HG03280 (cell line): ENCODE measurements around the gene NUP93.

ENCODE experiments used
- ATAC-seq: cut with Tn5 transposase; IDR thresholded peaks from one replicate; pipeline ENCODE4 v1.9.1; 2021; ENCODE audit warnings: mild to moderate bottlenecking, moderate library complexity; ENCODE audit not compliant: unreplicated experiment

The NUP93 gene

DNA sequence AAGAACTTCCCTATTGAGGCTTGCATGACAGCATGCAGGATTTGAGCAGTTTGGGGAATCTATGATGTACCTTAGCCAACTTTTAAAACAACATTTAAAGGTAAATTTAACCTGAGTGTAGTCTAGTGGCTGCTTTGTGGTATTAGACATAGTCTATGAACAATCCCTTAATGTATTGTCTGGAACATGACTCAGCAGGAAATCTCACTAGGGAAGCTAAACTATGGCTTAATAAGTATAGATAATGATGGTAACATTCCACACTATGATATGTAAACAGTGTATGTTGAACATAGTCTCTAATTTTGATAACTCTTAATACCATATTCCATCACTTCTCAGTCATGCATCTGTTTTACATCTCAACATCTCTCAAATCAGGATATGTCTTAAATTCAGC is 83.0 kb downstream of the NUP93 start:
- ATAC-seq: no peak

DNA sequence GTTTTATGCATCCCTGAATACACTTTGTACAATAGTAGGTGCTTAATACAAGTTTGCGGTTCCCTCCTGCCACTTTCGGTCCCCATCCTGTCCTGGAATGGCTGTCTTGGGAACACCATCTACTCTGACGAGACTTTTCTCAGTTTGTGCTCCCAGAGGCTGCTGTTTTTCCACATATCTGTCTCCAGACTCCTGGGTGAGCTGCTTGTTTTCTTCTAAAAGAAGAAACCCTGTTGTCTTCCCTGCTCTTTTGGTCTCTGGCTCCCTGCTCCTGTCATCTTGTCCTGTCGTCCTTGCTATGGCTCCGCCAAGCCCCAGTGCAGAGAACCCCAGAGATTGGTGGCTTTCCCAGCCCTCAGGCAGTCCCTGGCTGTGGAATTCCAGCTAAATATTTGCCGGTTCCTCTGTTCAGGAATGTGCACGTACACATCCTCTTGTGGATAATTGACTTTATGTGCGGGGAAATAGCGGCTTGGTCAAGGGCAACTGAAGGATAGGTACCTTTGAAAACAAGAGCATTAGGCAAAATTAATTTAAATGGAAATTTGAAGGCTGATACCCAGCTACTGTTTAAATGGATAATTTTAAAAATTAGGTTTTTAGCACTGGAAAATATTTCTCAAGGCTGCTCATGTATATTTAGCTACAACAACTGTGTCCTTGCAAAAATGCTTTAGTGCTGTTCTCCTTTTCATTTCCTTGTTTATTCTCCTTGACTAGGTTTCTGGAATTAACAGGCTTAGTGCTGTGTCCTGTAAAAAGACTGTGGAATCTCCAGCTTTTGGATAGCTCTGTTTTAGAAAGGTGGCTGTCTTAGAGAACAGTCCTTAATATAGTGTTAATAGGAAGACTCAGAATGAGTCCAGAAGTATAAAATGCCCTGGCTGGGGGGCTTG is 84.9 kb downstream of the NUP93 start:
- ATAC-seq: no peak

DNA sequence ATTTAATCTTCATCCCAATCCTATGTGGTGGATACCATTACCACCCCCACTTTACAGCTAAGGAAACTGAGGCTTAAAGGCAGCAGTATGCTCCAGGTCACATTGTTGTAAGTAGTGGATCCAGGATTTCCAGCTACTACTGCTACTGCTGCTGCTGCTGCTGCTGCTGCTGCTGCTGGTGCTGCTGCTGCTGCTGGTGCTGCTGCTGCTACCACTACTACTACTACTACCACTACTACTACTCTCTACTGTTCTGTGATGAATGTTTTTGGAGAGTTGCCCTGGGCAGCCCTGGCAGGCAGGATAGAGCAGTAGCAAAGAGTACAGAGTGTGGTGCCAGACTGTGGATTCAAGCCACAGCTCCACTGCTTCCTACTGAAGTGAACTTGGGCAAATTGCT is 85.8 kb downstream of the NUP93 start:
- no peak for ATAC-seq

DNA sequence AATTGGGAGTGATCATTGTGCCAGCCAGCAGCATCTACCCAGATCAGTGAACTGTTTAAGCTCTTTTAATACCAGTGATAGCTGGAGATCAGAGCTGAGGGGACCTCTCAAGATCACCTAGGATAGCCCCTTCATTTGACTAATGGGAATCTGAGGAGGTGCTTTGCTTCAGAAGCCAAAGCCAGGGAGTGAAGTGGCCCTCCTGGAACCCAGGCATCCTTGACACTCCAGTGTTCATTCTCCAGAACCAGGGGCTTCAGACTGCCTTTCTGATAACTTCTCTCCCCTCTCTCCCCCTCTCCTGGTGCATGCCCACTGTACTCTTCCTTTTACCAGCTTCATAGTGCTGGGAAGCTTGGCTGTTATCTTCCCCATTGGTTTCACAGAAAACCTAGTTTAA is 87.1 kb downstream of the NUP93 start:
- ATAC-seq: no peak

DNA sequence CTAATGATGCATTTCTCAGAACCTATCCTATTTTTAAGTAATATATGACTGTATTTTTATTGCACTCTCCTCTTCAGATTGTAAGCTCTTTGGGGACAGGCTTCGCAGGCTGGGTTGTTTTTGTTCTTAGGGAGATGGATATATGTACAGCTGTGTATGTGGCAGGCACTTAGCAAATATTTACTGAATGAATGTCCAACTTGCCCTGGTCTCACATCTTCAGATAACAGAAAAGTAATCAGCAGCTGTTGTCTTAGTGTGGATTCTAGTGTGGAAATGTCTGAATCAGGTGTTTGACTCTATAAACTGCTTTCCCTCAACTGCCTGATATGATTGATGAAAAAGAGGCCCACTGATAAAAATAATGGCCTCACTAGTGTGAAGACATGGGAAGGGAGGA is 88.0 kb downstream of the NUP93 start:
- no peak for ATAC-seq

DNA sequence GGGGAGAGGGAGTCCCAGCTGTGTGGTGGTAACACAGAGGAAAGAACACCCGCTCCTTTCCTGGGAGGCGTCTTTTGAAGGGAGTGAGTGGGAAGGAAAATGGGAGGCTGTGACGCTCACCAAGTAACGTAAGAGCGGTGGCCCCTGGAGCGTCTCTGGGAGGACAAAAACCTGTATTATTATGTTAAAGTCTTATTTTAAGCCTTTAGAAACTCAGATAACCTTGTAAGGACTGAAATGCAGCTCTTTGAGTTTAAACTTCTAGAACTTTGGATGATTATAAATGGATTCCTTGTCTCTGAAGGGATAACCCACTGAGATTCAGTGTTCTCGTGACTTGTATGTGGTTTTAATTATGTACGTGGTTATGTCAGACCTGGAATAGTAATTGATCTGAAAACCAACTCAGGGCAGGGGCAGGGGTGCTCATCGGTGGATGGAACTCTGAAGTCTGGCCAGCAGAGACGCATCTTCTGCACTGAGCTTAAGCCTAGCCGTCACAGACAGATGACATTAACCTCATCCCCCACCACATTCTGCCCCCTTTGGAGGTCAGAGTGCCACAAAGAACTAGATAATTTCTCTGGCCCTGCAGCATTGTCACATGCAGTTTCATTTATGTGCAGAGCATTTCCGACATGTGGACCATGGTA is 93.3 kb downstream of the NUP93 start:
- ATAC-seq: no peak

DNA sequence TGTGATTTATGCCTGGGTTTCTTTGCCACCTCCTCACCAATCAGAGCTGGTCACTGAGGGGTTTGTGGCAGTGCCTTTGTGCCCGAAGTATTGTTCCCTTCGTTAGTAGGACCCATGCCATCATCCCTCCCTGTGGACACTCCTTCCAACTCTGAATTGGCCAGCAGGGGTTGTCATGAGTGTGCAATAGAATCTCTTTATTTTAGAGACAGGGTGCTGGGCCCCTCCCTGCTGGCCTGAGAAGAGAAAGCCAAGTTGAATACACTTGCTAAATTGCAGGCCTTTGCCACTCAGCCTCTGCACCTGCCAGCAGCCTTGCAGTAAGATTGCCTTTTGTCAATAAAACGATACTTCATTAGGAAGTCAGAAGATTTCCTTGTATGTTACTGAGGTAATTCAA is 94.4 kb downstream of the NUP93 start:
- ATAC-seq: no peak

DNA sequence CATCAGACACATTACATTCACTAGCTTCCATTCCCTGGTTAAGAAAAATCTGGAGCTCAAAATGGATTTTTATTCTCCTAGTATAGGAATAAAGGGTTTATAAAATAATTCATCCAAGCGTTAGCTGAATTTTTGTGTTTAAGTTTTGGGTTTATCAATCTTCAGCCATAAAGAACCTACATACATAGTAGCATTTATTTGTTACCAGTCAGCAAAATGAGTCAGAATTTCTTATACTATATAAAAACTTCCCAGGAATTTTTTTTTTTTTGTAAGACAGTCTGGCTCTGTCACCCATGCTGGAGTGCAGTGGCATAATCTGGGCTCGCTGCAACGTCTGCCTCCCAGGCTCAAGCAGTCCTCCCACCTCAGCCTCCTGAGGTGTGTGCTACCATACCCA is 94.9 kb downstream of the NUP93 start:
- ATAC-seq: no peak

DNA sequence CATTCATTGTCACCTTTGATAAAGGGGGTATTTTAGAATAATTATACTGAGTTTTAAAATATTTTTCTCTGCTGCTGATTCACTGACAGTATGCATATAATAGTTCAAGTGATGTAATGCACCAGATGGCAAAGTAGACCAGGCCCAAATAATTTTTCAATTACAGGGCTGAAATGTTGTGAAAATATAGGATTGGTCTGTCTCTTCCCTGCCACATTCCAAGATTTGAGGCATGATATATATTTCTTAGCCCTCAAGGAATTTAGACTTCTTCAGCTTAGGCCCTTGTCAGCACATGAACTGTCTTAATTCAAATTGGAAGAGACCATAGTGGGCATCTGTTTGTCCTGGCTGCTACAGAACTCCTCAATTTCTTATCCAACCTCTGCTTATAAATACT is 95.9 kb downstream of the NUP93 start:
- ATAC-seq: no peak

DNA sequence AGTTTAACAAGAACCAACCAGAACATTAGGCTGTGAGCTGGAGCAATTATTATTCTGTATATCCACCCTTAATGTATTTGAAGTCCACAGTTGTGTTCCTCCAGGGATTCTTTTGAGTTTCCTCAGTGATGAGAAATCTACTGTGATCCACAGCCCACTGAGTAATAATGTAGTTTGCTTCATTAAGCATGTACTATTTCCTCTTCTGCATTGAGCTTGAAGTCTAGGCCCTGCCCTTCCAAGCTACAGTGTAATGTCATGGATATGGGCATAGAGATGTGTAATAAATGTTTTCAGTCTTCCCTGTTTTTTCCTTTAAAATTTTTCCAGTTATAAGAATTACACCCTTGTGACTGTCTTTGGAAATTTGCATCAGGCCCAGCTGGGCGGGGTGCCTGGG is 98.7 kb downstream of the NUP93 start:
- ATAC-seq: no peak

DNA sequence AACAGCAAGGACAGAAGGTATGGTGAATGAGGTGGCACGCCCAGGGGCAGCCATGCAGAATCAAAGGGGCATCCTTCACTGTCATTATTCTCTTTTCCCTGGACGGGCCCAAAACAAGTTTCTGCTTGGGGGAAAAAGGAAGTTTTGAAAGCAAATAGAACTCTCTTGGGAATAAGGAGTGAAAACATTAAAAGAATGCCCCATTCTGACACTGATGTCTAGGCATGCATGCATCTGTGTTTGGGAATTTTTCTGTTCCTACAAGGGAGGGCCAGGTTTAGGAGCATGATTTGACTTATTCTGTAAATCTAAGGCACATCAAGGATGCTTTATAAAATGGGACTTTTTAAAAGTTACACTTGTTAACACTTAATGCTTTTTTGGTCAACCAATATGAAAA is 100.7 kb downstream of the NUP93 start:
- no peak for ATAC-seq

DNA sequence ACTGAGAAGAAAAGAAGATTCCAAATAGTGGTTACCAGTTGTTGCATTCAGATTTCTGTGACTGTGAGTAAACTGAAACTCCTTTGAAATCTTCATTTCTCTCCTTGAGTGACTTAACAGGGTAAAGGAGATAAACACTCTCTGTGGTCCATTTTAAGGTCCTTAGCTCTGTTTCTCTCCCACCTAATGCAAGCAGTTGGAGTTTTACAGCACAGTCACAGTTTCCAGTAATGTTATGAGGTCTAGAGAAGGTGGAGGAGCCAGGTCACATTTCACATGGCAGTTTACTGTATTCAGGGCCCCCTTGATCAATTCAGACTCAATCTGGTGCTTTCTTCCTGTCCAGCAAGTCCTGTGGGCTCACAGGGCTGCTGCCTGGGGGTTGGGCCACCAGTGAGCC is 102.8 kb downstream of the NUP93 start:
- ATAC-seq: no peak

DNA sequence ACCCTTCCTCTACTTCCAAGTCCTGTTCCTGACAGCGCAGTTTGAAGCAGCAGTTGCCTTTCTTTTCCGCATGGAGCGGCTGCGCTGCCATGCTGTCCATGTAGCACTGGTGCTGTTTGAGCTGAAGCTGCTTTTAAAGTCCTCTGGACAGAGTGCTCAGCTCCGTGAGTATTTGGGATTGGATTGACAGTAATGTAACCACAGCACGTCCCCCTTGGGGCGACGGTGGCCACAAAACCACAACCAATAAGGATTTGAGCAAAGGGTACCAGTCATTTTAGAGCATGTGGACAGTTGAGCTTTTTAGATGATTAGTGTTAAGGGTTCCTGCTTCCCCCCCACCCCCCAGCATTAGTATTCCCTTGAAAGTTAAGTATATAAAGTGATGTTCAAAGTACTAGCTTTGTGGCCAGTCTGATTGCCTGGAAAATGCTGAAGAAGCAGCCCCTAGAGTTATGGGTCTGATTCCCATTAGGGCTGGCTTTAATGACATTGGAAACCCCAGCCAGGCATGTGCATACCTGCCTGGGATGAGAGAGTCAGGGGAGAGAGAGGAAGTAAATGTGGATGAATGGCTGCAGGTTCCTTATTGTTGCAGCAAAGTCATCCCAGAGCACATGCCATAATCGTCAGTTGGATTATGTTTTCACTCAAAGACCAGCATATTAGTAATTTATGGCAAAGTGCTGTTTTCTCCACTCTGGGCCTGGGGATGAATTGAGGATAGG is 103.5 kb downstream of the NUP93 start:
- ATAC-seq: no peak

DNA sequence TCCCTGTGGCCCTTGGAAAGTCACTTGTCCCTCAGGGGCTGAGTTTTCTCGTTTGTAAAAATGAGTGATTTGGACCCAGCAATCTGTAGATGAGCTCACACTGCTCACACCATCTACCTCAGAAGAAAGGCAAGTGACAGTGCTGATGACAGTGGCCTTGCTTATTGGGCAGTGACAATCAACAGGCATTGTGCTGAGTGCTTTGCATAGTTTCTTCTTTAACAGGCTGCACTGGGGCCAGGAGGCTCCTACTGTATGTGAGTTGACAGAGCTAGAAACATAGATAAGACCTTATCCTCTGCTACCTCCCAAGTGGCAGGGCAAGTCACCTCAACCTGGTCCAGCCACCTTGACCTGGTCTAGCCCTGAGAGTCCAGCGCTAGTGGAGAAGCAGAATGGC is 105.4 kb downstream of the NUP93 start:
- no peak for ATAC-seq

DNA sequence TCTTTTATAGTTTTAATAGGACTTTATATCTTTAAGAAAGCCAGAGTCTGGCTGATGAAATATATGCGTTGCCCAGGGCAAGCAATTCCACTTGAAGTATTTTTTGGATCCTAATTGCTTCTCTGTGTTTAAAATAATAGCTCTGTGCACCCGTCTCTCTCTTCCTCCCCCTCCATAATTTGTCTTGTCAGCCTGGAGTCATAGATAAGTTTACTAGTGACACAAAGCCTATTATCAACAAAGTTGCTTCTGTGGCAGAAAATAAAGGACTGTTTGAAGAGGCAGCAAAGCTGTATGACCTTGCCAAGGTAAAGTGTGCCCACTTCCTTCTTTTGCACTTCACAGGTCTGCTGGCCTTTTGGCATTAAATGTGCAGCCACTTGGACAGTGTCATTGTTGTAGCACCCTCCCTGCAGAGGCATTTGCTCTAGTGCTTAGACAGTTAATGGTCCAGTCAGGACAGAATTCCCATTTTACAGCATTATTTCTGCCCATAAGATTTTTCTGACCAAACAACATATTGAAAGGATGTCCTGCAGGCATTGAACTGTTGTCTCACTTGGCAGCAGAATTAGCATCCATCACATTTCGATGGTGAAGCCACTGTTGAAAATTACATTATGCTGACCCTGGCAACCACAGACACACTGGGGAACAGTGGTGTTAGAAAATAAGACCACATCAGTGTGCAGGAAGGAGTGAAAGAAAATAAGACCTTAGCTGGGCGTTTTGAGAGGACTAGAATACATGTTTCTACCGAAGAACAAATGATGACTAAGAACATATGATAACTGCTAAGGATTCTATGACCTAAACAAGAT is 106.7 kb downstream of the NUP93 start:
- ATAC-seq: no peak

DNA sequence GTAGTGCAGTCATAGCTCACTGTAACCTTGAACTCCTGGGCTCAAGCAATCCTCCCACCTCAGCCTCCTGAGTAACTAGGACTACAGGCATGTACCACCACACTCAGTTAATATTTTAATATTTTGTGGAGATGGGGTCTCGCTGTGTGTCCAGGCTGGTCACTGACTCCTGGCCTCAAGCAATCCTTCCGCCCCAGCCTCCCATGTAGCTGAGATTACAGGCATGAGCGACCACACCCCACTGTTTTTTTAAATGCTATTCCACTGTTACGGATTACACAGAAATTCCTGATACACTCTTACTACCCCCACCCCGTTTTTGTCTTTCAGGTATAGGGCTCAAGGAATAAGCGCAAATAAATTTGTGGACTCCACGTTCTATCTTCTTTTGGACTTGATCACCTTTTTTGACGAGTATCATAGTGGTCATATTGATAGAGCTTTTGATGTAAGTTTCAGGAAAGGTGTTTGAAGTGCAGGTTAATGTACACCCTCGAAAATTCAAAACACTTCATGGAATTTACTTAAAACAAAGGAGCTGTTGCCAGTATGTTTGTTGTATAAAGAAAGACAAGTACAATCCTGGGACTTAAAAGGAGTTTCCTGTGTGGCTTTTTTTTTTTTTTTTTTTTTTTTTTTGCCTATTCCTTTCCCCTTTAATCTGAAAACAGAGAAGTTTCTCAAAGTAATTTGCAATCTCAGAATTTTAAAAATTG is 108.9 kb downstream of the NUP93 start:
- no peak for ATAC-seq

DNA sequence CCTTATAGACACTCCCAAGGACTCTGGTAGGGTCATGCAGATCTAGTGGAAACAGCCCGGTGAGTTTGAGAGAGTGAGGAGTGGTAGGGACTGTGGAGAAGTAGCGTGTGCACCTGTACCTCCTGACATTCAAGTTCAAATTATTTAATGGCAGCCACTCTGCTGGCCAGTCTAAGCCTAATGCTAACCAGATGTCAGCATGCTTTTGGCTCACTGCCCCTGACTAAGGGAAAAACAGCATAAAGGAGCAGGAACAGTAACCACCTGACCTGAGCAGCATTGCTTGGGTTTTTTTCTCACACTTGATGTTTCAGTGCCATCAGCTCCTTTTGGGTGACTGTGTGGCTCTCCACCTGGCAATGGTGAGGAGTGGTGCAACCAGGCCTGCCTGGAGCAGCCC is 111.3 kb downstream of the NUP93 start:
- ATAC-seq: no peak

DNA sequence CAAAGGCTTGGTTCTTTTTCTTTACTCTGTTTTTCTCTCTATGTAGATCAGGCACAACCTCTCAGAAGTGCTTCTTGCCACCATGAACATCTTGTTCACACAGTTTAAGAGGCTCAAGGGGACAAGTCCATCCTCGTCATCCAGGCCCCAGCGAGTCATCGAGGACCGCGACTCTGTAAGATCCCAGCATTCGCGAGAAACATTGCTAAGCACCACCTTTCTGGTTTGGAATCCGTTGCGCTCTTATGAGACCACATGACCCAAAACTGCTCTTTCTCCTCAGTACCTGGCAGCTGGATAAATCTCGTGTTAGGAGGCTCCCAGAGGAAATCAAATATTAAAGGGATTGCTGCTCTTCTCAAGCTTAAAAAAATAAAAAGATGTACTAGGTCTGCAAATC is 111.7 kb downstream of the NUP93 start:
- no peak for ATAC-seq

DNA sequence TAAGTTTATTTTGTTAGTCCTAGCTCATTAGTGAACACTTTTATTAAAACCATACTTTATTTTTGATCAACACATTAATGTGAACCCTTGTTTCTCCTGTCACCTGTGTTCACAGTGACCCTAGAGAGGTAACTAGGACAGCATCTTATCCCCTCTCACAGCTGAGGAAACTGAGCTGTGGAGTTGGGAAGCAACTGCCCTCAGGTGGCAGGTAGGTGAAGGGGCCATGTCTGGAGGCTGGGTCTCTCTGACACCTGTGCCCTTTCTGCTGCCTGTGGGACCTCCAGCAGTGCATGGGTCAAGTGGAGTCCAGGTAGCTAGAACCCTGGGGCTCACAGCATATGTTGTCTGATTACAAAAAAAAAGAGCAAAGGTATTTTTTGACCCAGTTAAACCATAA is 112.2 kb downstream of the NUP93 start:
- no peak for ATAC-seq

DNA sequence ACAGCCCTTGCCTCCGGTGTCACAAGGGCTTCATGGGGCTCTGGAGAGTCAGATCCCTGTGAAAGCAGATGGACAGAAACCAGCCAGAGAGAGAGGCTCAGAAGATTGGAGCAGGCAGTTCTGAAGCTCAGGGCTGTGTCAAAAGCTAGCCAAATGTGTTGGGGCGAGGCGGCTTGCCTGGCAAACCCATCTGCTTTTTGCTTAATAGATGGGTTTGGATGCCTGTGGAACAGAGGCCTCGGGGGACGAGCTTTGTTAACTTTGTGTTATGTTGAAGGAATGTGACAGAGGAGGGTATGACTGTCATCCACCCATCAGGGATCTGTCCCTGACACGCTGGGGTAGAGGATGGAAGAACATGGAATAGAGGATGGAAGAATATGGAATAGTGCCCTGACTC is 114.1 kb downstream of the NUP93 start:
- ATAC-seq: no peak
